Stimulated activated naive CD8-positive, alpha-beta T cell treated with anti-CD3 and anti-CD28 coated beads, Interleukin-15, Interleukin-2, amounts not matched to agents 100 U/mL and 50 U/mL, for 24 hours (primary cell): ENCODE results near the gene TRA2B.

Experiments used
- ATAC-seq: fragments of 150-1000 bp; cut with Tn5 transposase; one replicate; pipeline ENCODE4 v1.10.0; 2021
- DNase-seq: peaks from one replicate; pipeline ENCODE4 v3.0.0; 2021

TRA2B gene

DNA sequence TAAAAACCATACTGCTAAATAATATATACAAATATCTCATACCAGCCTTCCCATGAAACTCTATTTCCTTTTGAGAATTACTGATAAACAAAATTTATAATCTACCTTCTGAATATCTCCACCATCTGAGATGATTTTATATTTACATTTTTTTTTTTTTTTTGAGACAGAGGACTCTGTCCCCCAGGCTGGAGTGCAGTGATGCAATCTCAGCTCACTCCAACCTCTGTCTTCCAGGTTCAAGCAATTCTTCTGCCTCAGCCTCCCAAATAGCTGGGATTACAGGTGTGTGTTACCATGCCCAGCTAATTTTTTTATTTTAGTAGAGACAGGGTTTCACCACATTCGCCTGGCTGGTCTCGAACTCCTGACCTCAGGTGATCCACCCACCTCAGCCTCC, 70.2 kb downstream of the TRA2B start:
- no peak for DNase-seq
- no peak for ATAC-seq

DNA sequence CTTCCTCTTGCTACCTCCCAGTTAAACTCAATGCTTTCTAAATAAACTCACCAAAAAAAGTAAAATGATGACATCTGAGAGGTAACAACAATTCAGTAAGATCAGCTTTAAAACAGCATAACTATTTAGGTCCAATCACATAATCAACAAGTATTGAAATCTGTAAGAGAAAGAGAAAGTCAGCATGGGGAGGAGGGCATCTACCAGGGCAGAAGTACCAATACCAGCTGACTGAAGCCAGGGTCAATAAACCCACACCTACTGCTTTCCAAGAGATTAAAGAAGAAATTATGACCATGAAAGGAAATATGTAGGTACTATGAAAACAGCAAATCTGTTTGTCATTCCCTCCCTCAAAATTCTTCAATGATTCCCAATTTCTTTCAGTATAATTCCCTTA, 70.8 kb downstream of the TRA2B start:
- ATAC-seq = no peak
- no peak for DNase-seq

DNA sequence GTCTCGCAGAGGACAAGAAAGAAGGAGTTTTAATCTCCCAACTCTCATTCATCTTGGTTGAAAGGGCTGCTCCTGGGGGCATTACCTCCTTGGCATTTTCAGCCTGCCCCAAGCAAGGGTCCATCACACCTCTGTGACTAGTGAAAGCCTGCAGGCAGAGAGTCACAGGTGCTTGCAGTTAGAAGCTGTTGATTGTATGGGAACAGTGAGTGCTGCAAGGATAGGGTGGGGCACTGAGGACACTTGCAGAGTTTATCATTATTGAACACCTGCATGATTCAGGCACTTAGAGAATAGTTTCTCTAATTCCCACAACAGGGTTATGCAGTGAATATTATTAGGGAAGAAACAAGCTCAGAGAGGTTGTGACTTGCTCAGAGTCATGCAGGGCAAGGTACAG, 71.3 kb downstream of the TRA2B start:
- DNase-seq = no peak
- ATAC-seq = no peak
